HEK293T (cell line): Measurements from ENCODE around the gene CEP43.

Experiments
- BHLHE40 ChIP-seq: fragments of 450-650 bp; IDR thresholded peaks from 2 replicates; pipeline ENCODE4 v1.6.1; 2016; ENCODE audit warnings: mild to moderate bottlenecking, moderate library complexity, borderline replicate concordance
- CTBP1 ChIP-seq: fragments of 450-650 bp; IDR thresholded peaks from 2 replicates; pipeline ENCODE4 v1.6.1; 2016; ENCODE audit warnings: borderline replicate concordance
- FOXK2 ChIP-seq: fragments of 450-650 bp; IDR thresholded peaks from 2 replicates; pipeline ENCODE4 v1.6.1; 2016; ENCODE audit warnings: mild to moderate bottlenecking
- FOXM1 ChIP-seq: fragments of 450-650 bp; IDR thresholded peaks from 2 replicates; pipeline ENCODE4 v1.6.1; 2017; ENCODE audit warnings: mild to moderate bottlenecking, borderline replicate concordance
- HDGF ChIP-seq: fragments of 450-650 bp; IDR thresholded peaks from 2 replicates; pipeline ENCODE4 v1.6.1; 2017; ENCODE audit warnings: antibody characterized with exemption, borderline replicate concordance
- SP1 ChIP-seq: fragments of 450-650 bp; IDR thresholded peaks from 2 replicates; pipeline ENCODE4 v1.6.1; 2017
- SUZ12 ChIP-seq: fragments of 450-650 bp; IDR thresholded peaks from 2 replicates; pipeline ENCODE4 v1.6.1; 2016; ENCODE audit warnings: mild to moderate bottlenecking
- ZNF384 ChIP-seq: fragments of 450-650 bp; IDR thresholded peaks from 2 replicates; pipeline ENCODE4 v1.6.1; 2016

- TF ChIP-seq FOXK2: no peak
- no peak for TF ChIP-seq CTBP1
- no peak for TF ChIP-seq BHLHE40
- TF ChIP-seq SP1: no peak
- no peak for TF ChIP-seq ZNF384
- no peak for TF ChIP-seq FOXM1
- TF ChIP-seq HDGF: no peak
- no peak for TF ChIP-seq SUZ12
Observed at GRCh38 chr6:166954118-166954713, 45.0 kb upstream of the CEP43 start.
